Nephron progenitor cell (in vitro differentiated cells): ENCODE results near the gene STIM2.
"Not testable (repeated sequence)": the region's sequence is repeated elsewhere in the genome, so short reads cannot be mapped to it uniquely, and the experiment has no call there.

Experiments used
- DNase-seq: peaks from one replicate; pipeline ENCODE4 v3.0.0; 2021
- H3K27ac Mint-ChIP-seq: 2 replicates; pipeline ENCODE4 v1.8.0; 2021; ENCODE audit warnings: mild to moderate bottlenecking, moderate library complexity, mixed read lengths
- H3K27me3 Mint-ChIP-seq: 2 replicates; pipeline ENCODE4 v1.8.0; 2021; ENCODE audit warnings: mild to moderate bottlenecking, low read depth, mixed read lengths; ENCODE audit not compliant: poor library complexity
- H3K36me3 Mint-ChIP-seq: 2 replicates; pipeline ENCODE4 v1.8.0; 2021; ENCODE audit warnings: low read depth, mixed read lengths
- H3K4me1 Mint-ChIP-seq: 2 replicates; pipeline ENCODE4 v1.8.0; 2021; ENCODE audit warnings: mixed read lengths
- H3K4me3 Mint-ChIP-seq: 2 replicates; pipeline ENCODE4 v1.8.0; 2021; ENCODE audit warnings: mild to moderate bottlenecking, moderate library complexity, mixed read lengths
- H3K9me3 Mint-ChIP-seq: 2 replicates; pipeline ENCODE4 v1.8.0; 2021; ENCODE audit warnings: mild to moderate bottlenecking, moderate library complexity, mixed read lengths
- CTCF ChIP-seq: fragments of 200-600 bp; sonication (generic); IDR thresholded peaks from 2 replicates; pipeline ENCODE4 v1.5.0; 2021; ENCODE audit warnings: antibody characterized with exemption

The STIM2 gene

GRCh38 chr4:26964994-26965393, 104.4 kb downstream of the STIM2 start:
- Mint-ChIP-seq H3K9me3 (no peaks in the 10 kb centered on the region), H3K36me3 (peaks cover 7% of the 10 kb centered on the region), H3K4me3 (no peak overlapping the region), H3K27ac (peak overlapping the region; percentile 18), H3K27me3 (no peaks in the 10 kb centered on the region), H3K4me1 (peaks cover 8% of the 10 kb centered on the region)
- TF ChIP-seq CTCF = no peak
- no peak for DNase-seq

- DNase-seq, H3K27me3 Mint-ChIP-seq, H3K27ac Mint-ChIP-seq, H3K4me3 Mint-ChIP-seq, H3K4me1 Mint-ChIP-seq: not testable (repeated sequence)
- Mint-ChIP-seq H3K36me3 (peaks cover 44% of the 10 kb centered on the region), H3K9me3 (peaks cover 45% of the 10 kb centered on the region)
Measured at GRCh38 chr4:26975464-26976181, 115.0 kb downstream of the STIM2 start.

- no peak overlapping the region for H3K4me3 Mint-ChIP-seq
- H3K27me3 Mint-ChIP-seq = no peaks in the 10 kb centered on the region
- peaks cover 8% of the 10 kb centered on the region for H3K4me1 Mint-ChIP-seq
- TF ChIP-seq CTCF = no peak
- DNase-seq = no peak
- H3K9me3 Mint-ChIP-seq = peaks cover 16% of the 10 kb centered on the region
- H3K36me3 Mint-ChIP-seq = peaks cover 16% of the 10 kb centered on the region
- no peak overlapping the region for H3K27ac Mint-ChIP-seq
Measured at GRCh38 chr4:26978387-26979053, 117.9 kb downstream of the STIM2 start.

GRCh38 chr4:26984896-26985295, 124.3 kb downstream of the STIM2 start:
- Mint-ChIP-seq H3K27ac (no peak overlapping the region), H3K27me3 (no peaks in the 10 kb centered on the region), H3K36me3 (peaks cover 15% of the 10 kb centered on the region), H3K4me3 (no peak overlapping the region), H3K9me3 (peaks cover 8% of the 10 kb centered on the region), H3K4me1 (peaks cover 30% of the 10 kb centered on the region)
- no peak for DNase-seq
- no peak for TF ChIP-seq CTCF

GRCh38 chr4:26985873-26986272, 125.2 kb downstream of the STIM2 start:
- H3K27ac Mint-ChIP-seq = no peak overlapping the region

GRCh38 chr4:26987191-26987590, 126.5 kb downstream of the STIM2 start:
- no peak for TF ChIP-seq CTCF
- Mint-ChIP-seq H3K27ac (no peak overlapping the region), H3K36me3 (peaks cover 23% of the 10 kb centered on the region), H3K4me1 (peaks cover 30% of the 10 kb centered on the region), H3K27me3 (no peaks in the 10 kb centered on the region), H3K4me3 (no peak overlapping the region), H3K9me3 (peaks cover 10% of the 10 kb centered on the region)
- DNase-seq = no peak

More at GRCh38 chr4:26985873-26986272, 125.2 kb downstream of the STIM2 start:
- peaks cover 10% of the 10 kb centered on the region for H3K9me3 Mint-ChIP-seq
- DNase-seq = no peak
- H3K4me3 Mint-ChIP-seq = no peak overlapping the region
- H3K36me3 Mint-ChIP-seq = peaks cover 23% of the 10 kb centered on the region
- no peaks in the 10 kb centered on the region for H3K27me3 Mint-ChIP-seq
- TF ChIP-seq CTCF = no peak
- peaks cover 30% of the 10 kb centered on the region for H3K4me1 Mint-ChIP-seq
